ENCODE data around the gene LRP11. TPM values are rescaled to one million over a fixed set of nuclear protein-coding genes. Genes with fewer than 3 reads are reported as not detected.
"Not testable (repeated sequence)": the region's sequence is repeated elsewhere in the genome, so short reads cannot be mapped to it uniquely, and the experiment has no call there.

LRP11 gene
- polyA plus RNA-seq, 4 donors = 34.0 to 42.3 (median 39.1) TPM

- DNase-seq (ENCODE audit: low read depth in 4 of 4, low spot score in 3 of 4) = no peak
Observed at GRCh38 chr6:149852881-149853280, 11.3 kb downstream of the LRP11 start.

DNA sequence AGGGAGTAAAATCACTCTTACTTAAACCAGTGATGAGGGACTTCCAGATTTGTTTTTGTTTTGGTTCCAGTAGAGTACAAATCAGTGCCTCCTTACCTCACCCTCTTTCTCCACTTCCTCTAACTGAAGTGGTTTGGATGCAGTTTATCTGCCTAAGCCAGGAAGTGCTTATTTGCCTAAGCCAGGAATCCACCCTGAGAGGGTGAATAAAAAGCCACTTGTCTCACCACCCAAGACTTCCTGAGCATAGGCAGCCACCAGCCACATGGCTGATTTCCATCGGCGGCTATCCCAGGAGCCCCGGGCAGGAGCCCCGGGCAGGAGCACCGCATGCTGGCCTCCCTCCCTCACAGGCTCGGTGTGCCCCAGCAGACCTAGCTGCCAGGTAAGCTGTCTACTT lies 12.0 kb downstream of the LRP11 start:
- no peak for DNase-seq (ENCODE audit: low read depth in 4 of 4, low spot score in 3 of 4)

- DNase-seq (ENCODE audit: low read depth in 4 of 4, low spot score in 3 of 4) = no peak
Observed at GRCh38 chr6:149851461-149852110, 12.6 kb downstream of the LRP11 start.

GRCh38 chr6:149848343-149848742 lies 15.8 kb downstream of the LRP11 start:
- not testable (repeated sequence) for DNase-seq (ENCODE audit: low read depth in 4 of 4, low spot score in 3 of 4)

GRCh38 chr6:149847939-149848267 lies 16.3 kb downstream of the LRP11 start:
- DNase-seq (ENCODE audit: low read depth in 4 of 4, low spot score in 3 of 4) = no peak

DNA sequence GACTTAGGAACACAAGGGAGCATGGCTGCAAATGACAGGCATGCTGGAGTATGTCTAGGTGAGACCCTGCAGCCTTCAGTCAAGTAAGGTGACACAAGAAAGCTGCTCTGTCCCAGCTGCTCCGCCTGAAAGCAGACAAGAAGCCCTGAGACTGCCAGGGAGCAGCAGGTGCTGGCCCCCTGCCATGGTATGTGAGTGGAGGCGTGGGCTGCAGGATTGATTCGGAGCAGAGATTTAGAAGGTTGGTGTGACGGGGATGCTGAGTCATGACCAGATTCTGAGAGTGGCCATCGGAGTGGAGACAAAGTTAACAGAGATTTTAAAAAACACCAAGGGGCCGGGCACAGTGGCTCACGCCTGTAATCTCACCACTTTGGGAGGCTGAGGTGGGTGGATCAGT lies 17.8 kb downstream of the LRP11 start:
- no peak for DNase-seq (ENCODE audit: low read depth in 4 of 4, low spot score in 3 of 4)

GRCh38 chr6:149845549-149845948 lies 18.6 kb downstream of the LRP11 start:
- no peak for DNase-seq (ENCODE audit: low read depth in 4 of 4, low spot score in 3 of 4)

DNA sequence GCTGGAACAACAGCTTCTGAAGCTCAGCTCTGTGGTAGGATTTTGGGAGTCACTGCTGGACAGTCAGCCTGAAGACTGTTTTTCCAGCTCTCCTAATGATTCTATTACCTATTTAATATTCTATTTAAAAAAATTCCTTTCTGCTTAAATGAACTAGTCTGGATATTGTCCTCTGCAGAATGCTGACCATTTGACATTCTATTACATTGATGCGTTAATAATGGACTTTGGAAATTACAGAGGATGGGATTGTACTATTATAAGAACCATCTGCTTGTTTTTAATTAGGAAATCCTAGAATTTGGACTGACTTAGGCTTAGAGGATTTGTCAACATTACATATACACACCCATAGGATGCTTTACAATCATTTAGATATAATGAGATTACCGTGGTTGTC lies 19.7 kb downstream of the LRP11 start:
- DNase-seq (ENCODE audit: low read depth in 4 of 4, low spot score in 3 of 4) = no peak

GRCh38 chr6:149844036-149844435 lies 20.1 kb downstream of the LRP11 start:
- not testable (repeated sequence) for DNase-seq (ENCODE audit: low read depth in 4 of 4, low spot score in 3 of 4)

DNA sequence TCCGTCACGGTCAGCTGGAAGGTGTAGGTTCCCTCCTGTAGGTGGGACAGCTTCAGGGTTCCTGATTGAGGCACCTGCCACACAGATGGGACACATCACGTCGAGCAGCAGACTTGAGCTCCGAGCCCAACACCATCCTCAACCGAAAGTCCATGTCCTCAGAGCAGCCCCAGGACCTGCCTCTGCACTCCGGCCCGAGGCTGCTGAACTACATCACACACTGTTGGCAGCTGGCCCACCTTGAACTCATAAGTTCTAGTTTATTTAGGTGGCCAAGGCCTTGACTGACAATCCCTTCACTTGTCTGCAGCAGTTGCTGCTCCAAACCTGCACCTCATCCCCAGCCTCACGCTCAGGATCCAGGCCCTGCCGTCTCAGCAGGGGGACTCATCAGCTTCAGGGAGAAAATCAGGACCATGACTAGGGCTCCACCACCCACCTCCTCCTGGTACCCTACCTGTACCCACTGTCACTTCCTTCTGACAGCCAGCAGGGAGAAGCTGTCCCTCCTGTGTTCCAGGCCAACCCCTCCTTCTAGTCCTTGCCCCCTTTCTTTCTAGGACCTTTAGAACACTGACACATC lies 21.0 kb downstream of the LRP11 start:
- no peak for DNase-seq (ENCODE audit: low read depth in 4 of 4, low spot score in 3 of 4)

GRCh38 chr6:149842331-149842730 lies 21.8 kb downstream of the LRP11 start:
- no peak for DNase-seq (ENCODE audit: low read depth in 4 of 4, low spot score in 3 of 4)

DNA sequence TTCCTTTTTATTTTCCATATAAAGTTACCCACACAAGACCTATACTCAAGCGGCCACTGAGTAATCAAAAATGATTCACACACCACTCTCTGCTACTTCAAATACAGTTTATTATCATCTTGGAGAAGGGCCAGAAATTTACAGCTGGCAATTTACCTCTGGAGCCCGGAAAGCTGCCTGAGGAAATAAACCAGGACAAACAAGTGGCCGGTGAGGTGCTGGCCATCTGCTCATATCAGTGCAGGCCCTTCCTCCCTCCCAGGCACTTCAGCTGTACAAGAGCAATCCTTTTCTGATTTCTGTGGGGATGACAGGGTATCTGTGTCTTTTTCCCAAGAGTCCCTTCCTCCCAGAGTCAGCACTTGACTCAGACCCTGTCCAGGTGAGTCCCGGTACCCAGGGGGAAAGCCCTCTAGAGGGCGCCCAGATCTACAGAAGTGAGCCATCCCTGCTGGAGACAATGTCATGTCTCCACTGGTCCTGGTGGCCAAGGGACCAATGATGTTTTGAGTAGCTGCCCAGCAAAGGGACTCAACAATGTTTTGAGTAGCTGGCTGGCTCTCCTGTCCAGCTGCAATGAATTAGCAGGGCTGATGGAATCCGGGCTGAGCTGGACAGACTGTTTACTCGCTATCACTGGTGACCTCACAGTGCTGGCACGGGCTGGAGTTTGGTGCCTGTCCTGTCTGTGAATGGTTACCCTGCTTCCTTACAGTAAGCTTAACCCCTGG lies 23.6 kb downstream of the LRP11 start:
- DNase-seq (ENCODE audit: low read depth in 4 of 4, low spot score in 3 of 4) = peak in 1 of 4 donors; percentile 20

GRCh38 chr6:149834513-149835481 lies 29.4 kb downstream of the LRP11 start:
- DNase-seq (ENCODE audit: low read depth in 4 of 4, low spot score in 3 of 4) = peak; percentile 48 to 63 (median 58)

DNA sequence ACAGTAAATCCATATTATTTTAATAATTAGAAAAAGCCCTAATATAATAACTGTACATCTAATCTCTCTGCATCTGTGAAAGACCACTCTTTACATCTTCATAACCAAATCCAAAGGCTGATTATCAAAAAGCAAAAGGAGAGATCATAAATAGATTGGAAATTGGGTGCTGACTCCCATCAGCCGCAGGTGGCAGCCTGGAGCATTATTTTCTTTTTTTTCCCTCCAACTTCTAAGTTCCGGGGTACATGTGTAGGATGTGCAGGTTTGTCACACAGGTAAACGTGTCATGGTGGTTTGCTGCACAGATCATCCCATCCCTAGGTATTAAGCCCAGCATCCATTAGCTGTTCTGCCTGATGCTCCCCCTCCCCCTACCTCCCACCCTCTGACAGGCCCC lies 30.5 kb downstream of the LRP11 start:
- DNase-seq (ENCODE audit: low read depth in 4 of 4, low spot score in 3 of 4) = no peak

GRCh38 chr6:149831308-149831820 lies 32.8 kb downstream of the LRP11 start:
- no peak for DNase-seq (ENCODE audit: low read depth in 4 of 4, low spot score in 3 of 4)

DNA sequence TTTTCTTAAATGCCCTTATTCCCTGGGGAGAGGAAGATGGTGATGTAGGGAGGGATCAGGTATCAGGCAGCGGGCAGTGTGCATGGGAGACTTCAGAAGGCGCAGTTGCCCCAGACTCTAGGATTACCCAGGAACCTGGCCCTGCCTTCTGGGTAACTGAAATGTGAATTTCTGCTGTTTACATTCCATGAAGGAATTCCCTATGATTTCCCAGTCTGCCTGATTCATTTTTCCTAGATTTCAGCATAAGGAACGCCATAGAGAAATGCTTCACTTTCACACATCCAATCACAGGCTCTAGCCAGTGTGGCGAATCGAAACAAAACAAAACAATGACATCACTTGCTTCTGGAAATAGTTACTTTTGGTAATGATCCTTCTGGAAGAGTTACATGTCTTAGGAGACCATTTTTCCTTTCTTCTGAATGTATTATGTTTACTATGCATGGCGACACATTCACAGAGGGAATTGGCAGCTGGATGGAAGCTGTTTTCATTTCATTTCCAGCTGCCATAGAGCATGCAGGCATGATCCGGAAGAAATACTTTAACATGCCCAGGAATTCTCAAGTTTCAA lies 33.3 kb downstream of the LRP11 start:
- no peak for DNase-seq (ENCODE audit: low read depth in 4 of 4, low spot score in 3 of 4)

- DNase-seq (ENCODE audit: low read depth in 4 of 4, low spot score in 3 of 4) = no peak
Observed at GRCh38 chr6:149825292-149825691, 38.9 kb downstream of the LRP11 start.

DNA sequence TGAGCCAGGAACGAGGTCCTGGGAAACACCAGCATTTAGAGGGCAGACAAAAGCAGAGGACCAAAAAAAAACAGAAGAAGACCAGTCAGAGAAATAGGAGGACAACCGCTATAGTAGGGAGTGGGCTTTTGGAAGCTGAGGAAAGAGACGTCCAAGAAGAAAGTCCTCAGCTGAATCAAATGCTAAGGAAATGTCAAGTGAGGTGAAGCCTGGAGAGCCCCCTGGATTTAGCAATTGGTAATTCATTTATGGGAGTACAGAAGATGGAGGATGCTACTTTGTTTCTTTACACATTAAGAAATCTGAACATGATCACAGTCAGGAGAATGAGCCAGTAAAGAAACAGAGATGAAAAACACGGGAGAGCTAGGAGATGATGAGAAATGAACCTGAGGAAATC lies 41.1 kb downstream of the LRP11 start:
- no peak for DNase-seq (ENCODE audit: low read depth in 4 of 4, low spot score in 3 of 4)

GRCh38 chr6:149821492-149821891 lies 42.7 kb downstream of the LRP11 start:
- no peak for DNase-seq (ENCODE audit: low read depth in 4 of 4, low spot score in 3 of 4)

DNA sequence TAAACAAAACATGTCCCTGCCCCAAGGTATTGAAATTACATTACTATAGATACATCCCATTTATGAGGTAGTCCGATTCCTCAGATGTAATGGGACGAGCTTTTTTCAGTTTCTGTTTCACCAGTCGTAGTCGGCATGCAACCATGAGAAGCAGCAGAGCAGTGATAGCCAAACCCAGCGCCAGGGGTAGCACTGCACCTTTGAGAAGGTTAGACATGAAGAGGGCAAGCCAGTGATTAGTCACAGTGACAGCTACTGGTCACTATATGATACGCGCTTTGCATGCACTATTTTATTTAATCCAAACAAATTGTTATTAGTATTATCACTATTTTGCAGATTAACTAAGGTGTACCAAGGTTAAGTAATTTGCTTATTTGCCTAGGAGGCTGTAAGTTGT lies 43.7 kb downstream of the LRP11 start:
- DNase-seq (ENCODE audit: low read depth in 4 of 4, low spot score in 3 of 4) = no peak
